Rectal smooth muscle tissue (tissue), 1 donor: ENCODE results near the gene RHOBTB1.
"Not testable (repeated sequence)": the region's sequence is repeated elsewhere in the genome, so short reads cannot be mapped to it uniquely, and the experiment has no call there.

Source experiments
- H3K27ac ChIP-seq: one replicate; pipeline ENCODE4 v1.7.0; 2013; ENCODE audit warnings: low read depth, low read length, inconsistent platforms
- H3K27me3 ChIP-seq: one replicate; pipeline ENCODE4 v1.7.0; 2013; ENCODE audit warnings: low read length; ENCODE audit not compliant: control insufficient read depth, insufficient read depth
- H3K36me3 ChIP-seq: one replicate; pipeline ENCODE4 v1.7.0; 2013; ENCODE audit warnings: low read length; ENCODE audit not compliant: control insufficient read depth, insufficient read depth
- H3K4me1 ChIP-seq: one replicate; pipeline ENCODE4 v1.7.0; 2013; ENCODE audit warnings: low read length; ENCODE audit not compliant: control insufficient read depth, insufficient read depth
- H3K4me3 ChIP-seq: one replicate; pipeline ENCODE4 v1.7.0; 2013; ENCODE audit warnings: low read length
- H3K9ac ChIP-seq: one replicate; pipeline ENCODE4 v1.7.0; 2013; ENCODE audit warnings: low read length

RHOBTB1 gene

DNA sequence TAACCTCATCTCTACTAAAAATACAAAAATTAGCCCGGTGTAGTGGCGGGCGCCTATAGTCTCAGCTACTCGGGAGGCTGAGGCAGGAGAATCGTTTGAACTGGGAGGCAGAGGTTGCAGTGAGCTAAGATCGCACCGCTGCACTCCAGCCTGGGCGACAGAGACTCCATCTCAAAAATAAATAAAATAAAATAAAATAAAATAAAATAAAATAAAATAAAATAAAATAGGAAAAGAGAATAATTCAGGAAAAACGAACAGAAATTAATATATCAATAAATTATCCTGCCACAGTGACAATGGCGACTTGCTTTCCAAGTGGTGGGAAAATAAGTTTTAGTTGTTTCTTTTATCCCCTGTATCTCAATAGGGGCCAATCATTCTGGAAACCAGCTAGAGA, 102.8 kb downstream of the RHOBTB1 start:
- H3K4me3 ChIP-seq, H3K27me3 ChIP-seq, H3K27ac ChIP-seq, H3K9ac ChIP-seq, H3K4me1 ChIP-seq, H3K36me3 ChIP-seq: not testable (repeated sequence)

DNA sequence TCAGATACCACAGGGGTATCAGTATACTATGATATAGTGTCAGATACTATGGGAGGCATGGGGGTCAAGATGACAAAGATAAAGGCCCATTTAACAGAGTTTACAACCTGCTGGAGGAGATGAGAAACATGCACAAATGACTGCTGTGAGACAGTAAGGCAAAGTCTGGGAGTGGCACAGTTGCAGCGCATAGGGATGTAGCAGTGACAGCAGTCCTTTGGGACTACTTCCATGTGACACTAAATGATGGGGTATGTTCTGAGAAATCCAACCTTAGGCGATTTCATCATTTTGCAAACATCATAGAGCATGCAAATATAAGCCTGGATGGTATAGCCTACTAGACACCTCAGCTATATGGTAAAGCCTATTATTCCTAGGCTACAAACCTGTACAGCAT, 108.9 kb downstream of the RHOBTB1 start:
- Histone ChIP-seq H3K36me3 (no peaks in the 10 kb centered on the region), H3K27me3 (no peaks in the 10 kb centered on the region), H3K27ac (no peak overlapping the region), H3K4me1 (no peaks in the 10 kb centered on the region), H3K9ac (no peak overlapping the region), H3K4me3 (no peak overlapping the region)

DNA sequence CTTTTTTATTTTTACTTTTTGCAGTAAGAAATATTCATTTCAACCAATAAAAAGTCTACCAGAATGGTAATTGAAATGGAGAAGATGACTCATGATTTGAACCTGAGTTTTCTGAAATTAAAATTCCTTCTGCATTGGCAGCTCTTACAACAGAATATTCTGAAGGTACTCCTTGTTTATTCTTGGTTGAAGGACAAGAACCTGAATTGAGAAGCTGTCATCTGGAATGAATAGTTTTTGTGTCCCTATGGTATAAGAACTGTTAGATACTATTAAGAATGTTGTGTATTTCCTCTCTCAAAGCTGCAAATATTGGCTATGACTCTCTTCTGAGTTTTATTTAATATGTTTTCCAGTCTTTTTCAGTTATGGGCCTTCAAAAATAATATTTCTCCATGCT, 109.6 kb downstream of the RHOBTB1 start:
- Histone ChIP-seq H3K27ac (no peak overlapping the region), H3K36me3 (no peaks in the 10 kb centered on the region), H3K9ac (no peak overlapping the region), H3K4me1 (no peaks in the 10 kb centered on the region), H3K4me3 (no peak overlapping the region), H3K27me3 (no peaks in the 10 kb centered on the region)

DNA sequence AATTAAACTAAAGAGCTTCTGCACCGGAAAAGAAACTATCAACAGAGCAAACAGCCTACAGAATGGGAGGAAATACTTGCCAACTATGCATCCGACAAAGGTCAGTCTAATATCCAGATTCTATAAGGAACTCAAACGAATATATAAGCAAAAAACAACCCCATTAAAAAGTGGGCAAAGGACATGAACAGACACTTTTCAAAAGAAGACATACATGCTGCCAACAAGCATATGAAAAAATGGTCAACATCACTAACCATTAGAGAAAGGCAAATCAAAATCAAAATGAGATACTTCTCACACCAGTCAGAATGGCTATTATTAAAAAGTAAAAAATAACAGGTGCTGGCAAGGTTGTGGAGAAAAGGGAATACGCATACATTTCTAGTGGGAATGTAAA, 111.8 kb downstream of the RHOBTB1 start:
- H3K27me3 ChIP-seq, H3K9ac ChIP-seq, H3K36me3 ChIP-seq, H3K27ac ChIP-seq, H3K4me1 ChIP-seq, H3K4me3 ChIP-seq: not testable (repeated sequence)

DNA sequence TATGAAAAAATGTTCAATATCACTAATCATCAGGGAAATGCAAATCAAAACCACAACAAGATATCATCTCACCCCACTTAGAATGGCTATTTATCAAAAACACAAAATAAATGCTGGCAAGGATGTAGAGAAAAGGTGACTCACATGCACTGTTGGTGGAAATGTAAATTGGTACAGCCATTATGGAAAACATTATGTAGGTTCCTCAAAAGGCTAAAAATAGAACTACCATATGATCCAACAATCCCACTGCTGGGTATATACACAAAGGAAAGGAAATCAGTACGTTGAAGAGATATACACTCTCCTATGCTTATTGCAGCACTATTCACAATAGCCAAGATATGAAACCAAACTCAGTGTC, 115.5 kb downstream of the RHOBTB1 start:
- Histone ChIP-seq H3K9ac (no peak overlapping the region), H3K36me3 (no peaks in the 10 kb centered on the region), H3K4me3 (no peak overlapping the region), H3K27me3 (no peaks in the 10 kb centered on the region), H3K27ac (no peak overlapping the region), H3K4me1 (no peaks in the 10 kb centered on the region)

DNA sequence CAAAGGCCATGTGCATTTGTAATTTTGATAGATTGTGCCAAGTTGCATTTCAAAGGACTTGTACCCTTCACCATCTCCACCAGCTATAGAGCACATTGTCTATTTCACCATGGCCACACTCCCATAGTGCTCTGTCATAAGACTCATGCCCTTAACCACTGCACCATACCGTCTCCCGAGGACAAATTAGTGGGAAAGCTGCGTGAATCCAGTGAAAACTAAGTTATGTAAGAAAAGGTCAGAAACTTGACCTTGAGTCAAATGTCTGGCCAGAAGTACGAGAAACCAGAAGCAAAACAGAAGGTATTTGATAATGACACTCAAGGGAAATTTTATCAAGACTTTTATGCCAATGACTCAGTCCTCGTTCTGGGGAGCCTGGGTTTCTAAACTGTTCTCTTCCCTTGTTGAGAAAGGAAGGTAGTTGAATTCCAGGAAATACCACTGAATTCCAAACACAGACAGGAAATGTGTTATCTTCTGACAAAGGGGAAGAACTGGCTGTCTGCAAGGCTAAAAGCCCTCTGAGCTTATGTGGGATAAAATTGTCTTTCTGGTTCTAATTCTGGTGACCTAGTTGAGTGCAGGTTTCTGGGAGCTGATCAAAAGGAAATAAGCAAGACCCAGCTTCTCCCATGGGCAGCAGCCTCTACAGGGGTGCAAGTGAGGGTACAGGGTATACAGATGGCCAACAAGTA, 116.0 kb downstream of the RHOBTB1 start:
- no peak overlapping the region for H3K4me3 ChIP-seq
- no peaks in the 10 kb centered on the region for H3K36me3 ChIP-seq
- no peak overlapping the region for H3K27ac ChIP-seq
- no peak overlapping the region for H3K9ac ChIP-seq
- no peaks in the 10 kb centered on the region for H3K27me3 ChIP-seq
- no peaks in the 10 kb centered on the region for H3K4me1 ChIP-seq

DNA sequence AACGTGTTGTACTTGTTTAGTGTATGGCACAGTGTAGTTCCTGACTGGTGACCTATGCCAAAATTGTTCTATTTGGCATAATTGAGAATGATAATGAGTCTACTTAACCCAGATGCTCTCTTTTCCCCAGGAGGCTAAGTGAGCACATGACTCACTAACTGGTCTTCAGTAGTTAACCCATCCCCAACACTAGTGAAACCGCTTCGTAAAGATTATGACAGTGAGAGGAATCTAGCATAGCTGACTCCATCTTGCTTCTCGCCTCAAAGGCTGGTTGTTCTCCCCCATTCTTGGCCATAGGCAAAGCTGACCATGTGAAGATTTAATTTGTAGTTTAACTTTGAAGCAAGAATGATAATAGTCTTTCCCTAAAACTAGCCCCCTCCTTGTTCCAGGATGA, 118.5 kb downstream of the RHOBTB1 start:
- Histone ChIP-seq H3K27ac (no peak overlapping the region), H3K9ac (no peak overlapping the region), H3K36me3 (no peaks in the 10 kb centered on the region), H3K27me3 (no peaks in the 10 kb centered on the region), H3K4me3 (no peak overlapping the region), H3K4me1 (no peaks in the 10 kb centered on the region)

DNA sequence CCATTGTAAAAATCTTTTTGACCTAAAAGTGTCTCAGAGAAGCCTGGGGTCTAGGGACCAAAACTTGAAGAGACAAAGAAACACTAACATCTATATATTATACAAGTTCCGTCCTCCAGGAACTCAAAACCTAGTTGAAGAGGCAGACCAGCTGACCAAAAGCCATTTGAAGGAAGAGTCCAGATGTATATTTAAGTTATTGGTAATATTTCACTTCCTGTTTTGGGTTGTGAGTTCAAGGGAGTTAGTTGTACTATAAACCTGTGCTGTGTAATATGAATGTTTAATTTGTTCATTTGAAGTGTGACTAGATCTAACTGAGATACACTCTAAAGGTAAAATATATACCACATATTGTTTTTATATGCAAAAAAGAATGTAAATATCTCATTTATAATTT, 120.7 kb downstream of the RHOBTB1 start:
- H3K4me3 ChIP-seq, result no peak overlapping the region
- H3K4me1 ChIP-seq, result no peaks in the 10 kb centered on the region
- no peaks in the 10 kb centered on the region for H3K36me3 ChIP-seq
- no peak overlapping the region for H3K9ac ChIP-seq
- no peak overlapping the region for H3K27ac ChIP-seq
- no peaks in the 10 kb centered on the region for H3K27me3 ChIP-seq

DNA sequence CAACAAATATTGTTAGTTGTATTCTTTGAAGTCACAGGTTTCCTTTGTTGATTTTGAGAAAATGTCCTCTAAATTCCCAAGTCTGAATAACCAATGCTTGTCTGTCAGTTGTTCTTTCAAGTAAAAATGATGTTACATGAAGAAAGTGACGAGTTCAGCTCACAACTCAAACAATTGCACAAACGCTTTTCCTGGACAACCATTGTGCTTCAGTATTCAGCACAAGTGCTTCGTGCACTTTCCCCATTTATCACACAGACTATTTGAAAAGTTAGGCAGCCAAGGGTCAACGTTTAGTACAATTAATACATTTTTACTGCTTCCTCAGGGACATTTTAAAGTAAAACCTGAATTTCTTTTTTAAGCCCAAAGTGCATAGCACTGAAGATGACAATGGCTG, 121.2 kb downstream of the RHOBTB1 start:
- Histone ChIP-seq H3K36me3 (no peaks in the 10 kb centered on the region), H3K9ac (no peak overlapping the region), H3K27ac (no peak overlapping the region), H3K4me3 (no peak overlapping the region), H3K27me3 (no peaks in the 10 kb centered on the region), H3K4me1 (peaks cover 3% of the 10 kb centered on the region)

DNA sequence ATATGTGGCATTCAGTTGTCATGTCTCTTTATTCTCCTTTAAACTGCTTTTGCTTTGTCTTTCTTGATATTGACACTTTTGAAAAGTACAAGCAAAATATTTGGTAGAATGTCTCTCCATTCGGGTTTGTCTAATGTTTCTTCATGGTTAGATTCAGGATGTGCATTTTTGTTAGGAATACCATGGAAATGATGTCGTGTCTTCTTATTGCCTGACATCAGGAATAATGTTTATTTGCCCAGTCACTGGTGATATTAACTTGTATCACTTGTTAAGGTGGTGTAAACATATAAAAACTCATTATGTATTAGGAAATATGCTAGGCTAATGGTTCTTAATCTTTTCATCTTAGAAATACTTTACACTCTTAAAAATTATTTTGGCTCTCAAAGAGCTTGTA, 122.3 kb downstream of the RHOBTB1 start:
- H3K27ac ChIP-seq, result no peak overlapping the region
- no peak overlapping the region for H3K9ac ChIP-seq

DNA sequence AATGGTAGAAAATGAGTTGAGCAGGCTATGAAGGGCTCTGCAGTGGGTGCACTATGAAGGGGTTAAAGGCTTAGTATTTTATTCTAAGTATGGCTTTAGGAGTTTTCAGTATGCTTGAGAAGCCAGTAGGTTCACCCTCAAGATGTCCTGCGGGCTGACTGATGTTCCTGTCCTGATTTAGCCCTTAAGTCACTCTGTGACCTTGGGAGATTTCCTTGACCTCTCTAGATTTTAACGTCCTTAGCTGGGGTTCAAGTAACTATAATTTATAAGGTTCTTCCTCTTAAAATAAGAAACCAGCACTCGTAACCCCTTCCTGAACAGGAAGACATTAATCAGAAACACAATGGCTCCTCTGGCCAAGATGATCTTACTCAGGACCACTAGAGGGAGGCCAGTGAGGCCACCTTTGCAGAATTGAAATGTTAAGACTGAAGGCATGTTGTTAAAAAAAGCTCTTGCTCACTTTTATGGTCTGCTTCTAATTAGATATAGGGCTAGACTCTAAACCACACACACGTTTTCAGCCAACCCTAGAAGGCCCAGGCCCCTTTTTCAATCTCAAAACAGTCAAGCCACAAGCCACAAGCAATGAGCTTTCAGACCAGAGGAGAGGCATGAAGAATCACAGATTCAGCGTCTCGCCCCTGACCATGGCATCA, 123.8 kb downstream of the RHOBTB1 start:
- Histone ChIP-seq H3K4me1 (peaks cover 5% of the 10 kb centered on the region), H3K36me3 (no peaks in the 10 kb centered on the region), H3K4me3 (no peak overlapping the region), H3K27ac (no peak overlapping the region), H3K27me3 (no peaks in the 10 kb centered on the region), H3K9ac (no peak overlapping the region)

More for the DNA sequence above, 122.3 kb downstream of the RHOBTB1 start:
- Histone ChIP-seq H3K27me3 (no peaks in the 10 kb centered on the region), H3K4me1 (peaks cover 5% of the 10 kb centered on the region), H3K36me3 (no peaks in the 10 kb centered on the region), H3K4me3 (no peak overlapping the region)
